KMS-11 (cell line): ENCODE results near the gene ADGRG2.

ENCODE experiments used
- H2AFZ ChIP-seq: fragments of 200-600 bp; sonication (generic); 2 replicates; pipeline ENCODE4 v1.6.1; 2016; ENCODE audit warnings: antibody characterized with exemption, mixed run types, low read depth
- H3K27ac ChIP-seq: fragments of 200-600 bp; sonication (generic); 2 replicates; pipeline ENCODE4 v1.6.1; 2016; ENCODE audit warnings: mild to moderate bottlenecking, mixed run types
- H3K27me3 ChIP-seq: fragments of 200-600 bp; sonication (generic); 2 replicates; pipeline ENCODE4 v1.6.1; 2017; ENCODE audit warnings: mild to moderate bottlenecking, low read depth, mixed run types, moderate library complexity; ENCODE audit not compliant: insufficient read depth
- H3K36me3 ChIP-seq: fragments of 200-600 bp; sonication (generic); 2 replicates; pipeline ENCODE4 v1.6.1; 2017; ENCODE audit warnings: mild to moderate bottlenecking, mixed run types; ENCODE audit not compliant: insufficient read depth
- H3K4me1 ChIP-seq: fragments of 200-600 bp; sonication (generic); 2 replicates; pipeline ENCODE4 v1.6.1; 2016; ENCODE audit warnings: mild to moderate bottlenecking, low read depth, mixed run types; ENCODE audit not compliant: poor library complexity, severe bottlenecking
- H3K4me2 ChIP-seq: fragments of 200-600 bp; sonication (generic); 2 replicates; pipeline ENCODE4 v1.7.0; 2016; ENCODE audit warnings: mild to moderate bottlenecking, mixed run types
- H3K4me3 ChIP-seq: fragments of 200-600 bp; sonication (generic); IDR thresholded peaks from 2 replicates; pipeline ENCODE4 v1.6.1; 2017; ENCODE audit warnings: low read depth, low read length, mixed read lengths; ENCODE audit not compliant: insufficient read depth
- H3K79me2 ChIP-seq: fragments of 200-600 bp; sonication (generic); 2 replicates; pipeline ENCODE4 v1.6.1; 2016; ENCODE audit warnings: low read depth, mixed run types; ENCODE audit not compliant: insufficient read depth
- H3K9ac ChIP-seq: fragments of 200-600 bp; sonication (generic); 2 replicates; pipeline ENCODE4 v1.6.1; 2016; ENCODE audit warnings: mild to moderate bottlenecking, mixed run types
- H4K20me1 ChIP-seq: fragments of 200-600 bp; sonication (generic); 2 replicates; pipeline ENCODE4 v1.6.1; 2016; ENCODE audit warnings: mild to moderate bottlenecking, mixed run types; ENCODE audit not compliant: insufficient read depth
- TF ChIP-seq, protein P1 (sequence below): fragments of 200-600 bp; sonication (generic); conservative IDR thresholded peaks from 2 replicates; pipeline ENCODE4 v1.6.1; 2017; ENCODE audit warnings: low read depth, mild to moderate bottlenecking, antibody characterized with exemption, low read length, moderate library complexity, mixed read lengths

Gene ADGRG2

DNA sequence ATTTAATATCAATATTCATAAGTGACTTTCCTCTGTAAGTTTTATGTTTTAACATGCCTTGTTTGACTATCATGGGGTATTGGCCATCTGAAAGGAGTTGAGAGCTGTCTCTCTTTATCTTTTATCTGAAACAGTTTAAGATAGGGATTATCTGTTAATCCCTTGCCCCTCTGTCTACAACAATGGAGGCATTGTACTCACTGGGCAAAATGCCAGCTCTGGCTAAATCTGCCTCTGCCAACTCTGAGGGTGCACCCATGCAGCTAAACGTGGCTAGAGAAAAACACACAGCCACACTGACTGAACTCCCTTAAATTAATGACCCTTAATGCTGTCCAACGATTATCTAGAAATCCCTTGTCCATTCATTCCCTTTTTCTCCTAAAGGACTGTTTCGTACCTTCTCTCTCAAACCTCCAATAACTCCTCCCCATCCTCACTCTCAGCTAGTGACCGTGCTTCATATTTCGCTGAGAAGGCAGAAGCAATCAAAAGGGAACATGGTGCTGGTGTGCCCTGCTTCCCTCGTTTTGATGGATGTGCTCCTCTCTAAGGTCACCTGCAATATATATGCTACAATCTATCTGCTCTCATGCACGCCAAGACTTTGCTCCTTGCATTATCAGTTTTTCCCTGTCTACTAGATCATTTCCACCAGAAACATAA, 148.6 kb downstream of the ADGRG2 start:
- no peak overlapping the region for H3K4me2 ChIP-seq
- no peak overlapping the region for H3K9ac ChIP-seq
- TF ChIP-seq, protein P1, sequence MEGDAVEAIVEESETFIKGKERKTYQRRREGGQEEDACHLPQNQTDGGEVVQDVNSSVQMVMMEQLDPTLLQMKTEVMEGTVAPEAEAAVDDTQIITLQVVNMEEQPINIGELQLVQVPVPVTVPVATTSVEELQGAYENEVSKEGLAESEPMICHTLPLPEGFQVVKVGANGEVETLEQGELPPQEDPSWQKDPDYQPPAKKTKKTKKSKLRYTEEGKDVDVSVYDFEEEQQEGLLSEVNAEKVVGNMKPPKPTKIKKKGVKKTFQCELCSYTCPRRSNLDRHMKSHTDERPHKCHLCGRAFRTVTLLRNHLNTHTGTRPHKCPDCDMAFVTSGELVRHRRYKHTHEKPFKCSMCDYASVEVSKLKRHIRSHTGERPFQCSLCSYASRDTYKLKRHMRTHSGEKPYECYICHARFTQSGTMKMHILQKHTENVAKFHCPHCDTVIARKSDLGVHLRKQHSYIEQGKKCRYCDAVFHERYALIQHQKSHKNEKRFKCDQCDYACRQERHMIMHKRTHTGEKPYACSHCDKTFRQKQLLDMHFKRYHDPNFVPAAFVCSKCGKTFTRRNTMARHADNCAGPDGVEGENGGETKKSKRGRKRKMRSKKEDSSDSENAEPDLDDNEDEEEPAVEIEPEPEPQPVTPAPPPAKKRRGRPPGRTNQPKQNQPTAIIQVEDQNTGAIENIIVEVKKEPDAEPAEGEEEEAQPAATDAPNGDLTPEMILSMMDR, result no peak

GRCh38 chrX:18971506-18971905, 150.8 kb downstream of the ADGRG2 start:
- no peak overlapping the region for H2AFZ ChIP-seq
- no peaks in the 10 kb centered on the region for H4K20me1 ChIP-seq
- no peaks in the 10 kb centered on the region for H3K27me3 ChIP-seq
- H3K4me1 ChIP-seq, result no peaks in the 10 kb centered on the region
- no peak overlapping the region for H3K4me2 ChIP-seq
- TF ChIP-seq, protein P1, result no peak
- no peaks in the 10 kb centered on the region for H3K79me2 ChIP-seq
- H3K36me3 ChIP-seq, result no peaks in the 10 kb centered on the region
- H3K27ac ChIP-seq, result no peak overlapping the region
- no peak overlapping the region for H3K4me3 ChIP-seq
- no peak overlapping the region for H3K9ac ChIP-seq

More for the DNA sequence above, 148.6 kb downstream of the ADGRG2 start:
- Histone ChIP-seq H3K4me1 (no peaks in the 10 kb centered on the region), H3K79me2 (no peaks in the 10 kb centered on the region), H3K27ac (no peak overlapping the region), H3K27me3 (no peaks in the 10 kb centered on the region), H4K20me1 (no peaks in the 10 kb centered on the region), H3K4me3 (no peak overlapping the region), H2AFZ (no peak overlapping the region), H3K36me3 (no peaks in the 10 kb centered on the region)

DNA sequence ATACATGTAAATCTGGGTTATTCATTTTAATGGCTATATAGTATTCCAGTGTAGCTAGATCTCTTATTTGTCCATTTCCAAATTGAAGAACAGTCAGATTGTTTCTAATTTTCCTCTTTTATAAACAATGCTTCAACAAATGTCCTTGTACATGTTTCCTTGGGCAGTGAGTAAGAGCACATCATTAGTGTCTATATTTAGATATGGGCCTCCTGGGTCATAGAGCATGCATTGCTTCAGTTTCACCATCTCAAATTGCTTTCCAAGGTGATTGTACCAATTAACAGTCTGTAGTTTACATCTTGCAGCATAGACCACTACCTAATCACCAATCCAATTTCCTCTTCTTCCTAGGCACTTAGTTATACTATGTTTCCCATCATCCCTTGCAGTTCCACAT, 151.8 kb downstream of the ADGRG2 start:
- Histone ChIP-seq H3K36me3 (no peaks in the 10 kb centered on the region), H3K4me1 (no peaks in the 10 kb centered on the region), H3K27ac (no peak overlapping the region), H4K20me1 (no peaks in the 10 kb centered on the region), H3K79me2 (no peaks in the 10 kb centered on the region), H3K4me3 (no peak overlapping the region), H3K27me3 (no peaks in the 10 kb centered on the region), H3K9ac (no peak overlapping the region), H2AFZ (no peak overlapping the region), H3K4me2 (no peak overlapping the region)
- TF ChIP-seq, protein P1, result no peak

DNA sequence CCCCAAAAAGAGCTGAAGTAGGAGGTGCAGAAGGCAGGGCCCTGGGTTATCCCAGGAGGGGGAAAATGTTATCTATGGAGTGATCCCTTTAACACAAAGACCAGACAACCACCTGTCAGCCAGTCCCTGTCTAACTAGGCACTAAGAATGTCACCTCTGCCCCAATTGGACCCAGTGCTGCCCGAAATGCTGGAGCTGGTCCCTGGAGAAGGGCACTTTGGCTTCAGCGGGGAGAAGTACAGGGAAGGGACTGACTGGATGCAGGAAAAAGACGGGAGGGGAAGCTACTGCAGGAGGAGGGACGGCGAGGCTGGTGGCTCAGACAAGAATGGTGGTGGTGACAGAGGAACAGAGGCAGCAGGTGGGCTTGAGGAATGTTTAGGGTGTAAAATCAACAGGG, 155.6 kb downstream of the ADGRG2 start:
- Histone ChIP-seq H4K20me1 (no peaks in the 10 kb centered on the region), H3K27me3 (no peaks in the 10 kb centered on the region), H3K27ac (no peak overlapping the region), H3K4me1 (no peaks in the 10 kb centered on the region), H3K4me3 (no peak overlapping the region), H3K4me2 (no peak overlapping the region), H3K79me2 (no peaks in the 10 kb centered on the region), H3K36me3 (no peaks in the 10 kb centered on the region), H2AFZ (no peak overlapping the region), H3K9ac (no peak overlapping the region)
- TF ChIP-seq, protein P1, result no peak
